ENCODE measurements around the gene HS6ST1.

- TF ChIP-seq POLR2A (IDR thresholded peaks at IDR 0.05) (no peak), CTCF (IDR thresholded peaks at IDR 0.05) (no peak)
These were observed 10.4 kb downstream of the HS6ST1 start for GRCh38 chr2:128308284-128308731.

Measured in gastroesophageal sphincter (tissue), 3 donors.